Gastroesophageal sphincter (tissue), 3 donors: ENCODE results near the gene SRP9.

Experiments used
- EP300 ChIP-seq: sonication (generic); formaldehyde crosslinking; IDR thresholded peaks from one replicate; pipeline ENCODE4 v1.6.1; 2017; ENCODE audit warnings: antibody characterized with exemption, mild to moderate bottlenecking
- POLR2AphosphoS5 ChIP-seq: sonication (generic); formaldehyde crosslinking; IDR thresholded peaks from one replicate; pipeline ENCODE4 v1.6.1; 2017; ENCODE audit warnings: antibody characterized with exemption
- TF ChIP-seq, protein P1 (sequence below), 4 experiments: fragments of 200-600 bp in 2 of 4; fragments of 450-650 bp in 2 of 4; sonication (generic) in 1 of 4; IDR thresholded peaks; one replicate each; pipeline ENCODE4 v1.5.1; 2017 to 2019; ENCODE audit warnings: antibody characterized with exemption in 4 of 4, mild to moderate bottlenecking in 2 of 4, moderate library complexity in 2 of 4

DNA sequence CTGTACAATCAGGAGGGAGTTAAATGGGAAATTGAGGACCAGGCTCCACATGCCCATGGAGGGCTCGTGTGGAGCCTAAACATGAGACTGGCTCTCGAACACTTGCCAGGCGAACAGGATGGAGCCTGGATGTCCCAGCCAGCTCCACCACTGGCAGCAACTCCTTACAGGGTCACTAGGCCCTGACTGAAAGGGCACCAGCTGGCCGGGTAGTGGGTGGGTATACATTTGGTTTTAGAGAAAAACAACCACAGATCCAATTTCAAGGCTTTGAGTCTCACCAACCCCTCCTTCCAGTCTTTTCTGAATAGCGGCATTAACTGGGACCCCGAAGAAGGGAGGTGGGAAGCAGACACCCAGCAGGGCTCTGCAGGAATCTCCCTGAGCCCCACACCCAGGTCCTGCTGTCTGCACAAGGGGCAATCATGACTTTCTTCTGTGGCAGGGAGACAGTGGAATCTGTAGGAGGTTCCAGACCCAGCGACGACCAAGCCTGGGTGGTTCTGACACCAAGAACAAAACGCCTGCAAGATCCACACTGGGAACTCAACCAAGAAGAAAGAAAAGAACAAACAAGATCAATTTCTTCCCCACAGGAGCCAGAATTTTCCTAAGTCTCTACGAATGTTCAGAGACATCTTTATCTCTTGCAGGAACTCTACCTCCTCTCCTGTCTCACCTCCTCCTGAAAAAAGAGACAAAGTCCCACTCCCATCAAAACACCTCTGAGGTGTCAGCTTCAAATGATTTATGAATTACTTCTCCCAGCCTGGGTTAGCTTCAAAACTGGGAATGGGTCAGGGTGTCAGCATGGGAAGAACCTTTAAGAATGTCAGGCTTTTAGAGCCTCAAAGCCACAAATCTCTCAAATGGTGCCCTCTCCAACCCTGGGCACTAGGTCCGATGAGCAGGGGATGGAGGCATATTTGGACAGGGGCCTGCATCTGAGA is 26.5 kb upstream of the SRP9 start:
- TF ChIP-seq, protein P1, sequence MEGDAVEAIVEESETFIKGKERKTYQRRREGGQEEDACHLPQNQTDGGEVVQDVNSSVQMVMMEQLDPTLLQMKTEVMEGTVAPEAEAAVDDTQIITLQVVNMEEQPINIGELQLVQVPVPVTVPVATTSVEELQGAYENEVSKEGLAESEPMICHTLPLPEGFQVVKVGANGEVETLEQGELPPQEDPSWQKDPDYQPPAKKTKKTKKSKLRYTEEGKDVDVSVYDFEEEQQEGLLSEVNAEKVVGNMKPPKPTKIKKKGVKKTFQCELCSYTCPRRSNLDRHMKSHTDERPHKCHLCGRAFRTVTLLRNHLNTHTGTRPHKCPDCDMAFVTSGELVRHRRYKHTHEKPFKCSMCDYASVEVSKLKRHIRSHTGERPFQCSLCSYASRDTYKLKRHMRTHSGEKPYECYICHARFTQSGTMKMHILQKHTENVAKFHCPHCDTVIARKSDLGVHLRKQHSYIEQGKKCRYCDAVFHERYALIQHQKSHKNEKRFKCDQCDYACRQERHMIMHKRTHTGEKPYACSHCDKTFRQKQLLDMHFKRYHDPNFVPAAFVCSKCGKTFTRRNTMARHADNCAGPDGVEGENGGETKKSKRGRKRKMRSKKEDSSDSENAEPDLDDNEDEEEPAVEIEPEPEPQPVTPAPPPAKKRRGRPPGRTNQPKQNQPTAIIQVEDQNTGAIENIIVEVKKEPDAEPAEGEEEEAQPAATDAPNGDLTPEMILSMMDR (IDR thresholded peaks at IDR 0.05) = no peak
- TF ChIP-seq EP300 = no peak
- no peak for TF ChIP-seq POLR2AphosphoS5
